Measurements from ENCODE around the gene LARGE1. TPM values are rescaled to one million over a fixed set of nuclear protein-coding genes. Genes with fewer than 3 reads are reported as not detected.

LARGE1 gene
- total and polyA plus RNA-seq, 9 of the 15 experiments (the other 6 are each of a cell fraction or from before 2014, with no cell fraction given), result 0.01 to 0.66 (median 0.14) TPM; not detected in 2

DNA sequence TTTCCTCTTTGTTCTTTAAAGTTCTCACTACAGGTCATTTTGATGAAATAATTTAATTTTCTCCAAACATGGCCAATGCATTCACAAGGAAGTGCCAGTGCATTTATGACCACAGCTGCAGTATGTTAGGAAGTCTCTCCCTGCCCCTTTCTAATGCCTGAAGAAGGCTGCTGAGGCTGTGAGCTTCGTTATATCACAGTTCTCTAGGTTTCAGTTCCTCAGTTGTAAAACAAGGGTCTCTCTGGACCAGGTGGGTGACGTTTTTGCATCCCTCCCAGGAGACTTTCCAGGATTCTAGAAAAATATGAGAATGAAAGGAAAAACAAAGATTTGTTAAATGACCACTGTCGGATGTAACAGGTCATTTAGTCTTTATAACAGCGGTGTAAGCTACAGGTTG, 171.6 kb downstream of the LARGE1 start:
- CTCF ChIA-PET (ENCODE audit: low intra/inter-chr PET ratio), result no interaction called here
- FAIRE-seq, result no peak

DNA sequence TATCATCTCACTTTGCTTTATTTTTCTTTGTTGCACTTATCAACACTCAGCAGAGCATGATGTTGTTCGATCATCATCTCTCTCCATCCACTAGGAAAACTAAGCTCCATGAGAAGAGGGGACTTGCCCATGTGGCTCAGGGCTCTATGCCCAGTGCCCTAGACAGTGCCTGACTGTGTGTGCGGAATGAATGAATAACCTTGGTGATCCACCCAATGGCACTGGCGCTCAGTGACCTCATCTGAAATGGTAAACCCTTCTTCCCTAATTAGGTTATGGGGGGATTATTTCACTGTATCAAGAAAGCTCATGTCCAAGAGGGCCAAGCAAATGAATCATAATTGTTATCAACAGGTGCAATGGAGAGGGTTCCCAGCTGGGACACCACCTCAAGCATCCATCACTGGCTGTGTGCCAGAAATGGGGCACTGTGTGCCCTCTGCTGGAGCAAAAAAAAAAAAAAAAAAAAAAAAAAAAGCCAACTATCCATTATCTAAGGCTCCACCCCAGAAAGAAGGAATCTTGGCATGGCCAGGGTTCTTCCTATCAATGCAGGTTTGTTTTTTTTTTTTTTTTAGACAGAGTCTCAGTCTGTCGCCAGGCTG, 172.6 kb downstream of the LARGE1 start:
- Histone ChIP-seq H3K36me3 (ENCODE audit: control insufficient read depth, insufficient read depth, low read length) (no peaks in the 10 kb centered on the region), H3K9ac (ENCODE audit: insufficient read depth in 1 of 2, low read depth in 2 of 2, low read length in 2 of 2) (no peak overlapping the region), H3K79me2 (ENCODE audit: control insufficient read depth, insufficient read depth, low read length) (no peaks in the 10 kb centered on the region), H4K20me1 (replicated peaks; ENCODE audit: control insufficient read depth, insufficient read depth, low read length) (no peaks in the 10 kb centered on the region), H3K27ac (ENCODE audit: extremely low read depth, low read depth, low read length) (no peak overlapping the region), H3K9me1 (ENCODE audit: control insufficient read depth, insufficient read depth, low read length) (no peaks in the 10 kb centered on the region), H3K27me3 (ENCODE audit: control insufficient read depth in 2 of 2, insufficient read depth in 2 of 2, low read length in 2 of 2) (no peaks in the 10 kb centered on the region), H3K9me3 (replicated peaks; ENCODE audit: control insufficient read depth, insufficient read depth, low read depth, low read length) (no peaks in the 10 kb centered on the region), H3K4me3 (no peak overlapping the region), H2AFZ (ENCODE audit: low read depth, low read length) (no peak overlapping the region), H3K4me2 (ENCODE audit: insufficient read depth, low read length) (no peak overlapping the region), H3K4me1 (replicated peaks in 1 of 2; ENCODE audit: control insufficient read depth in 2 of 2, insufficient read depth in 2 of 2, low read length in 2 of 2) (no peaks in the 10 kb centered on the region)
- POLR2A ChIA-PET, result no interaction called here
- CTCF ChIA-PET (ENCODE audit: low intra/inter-chr PET ratio), result no interaction called here
- ATAC-seq (no peak), FAIRE-seq (no peak), DNase-seq (ENCODE audit: extremely low read depth in 1 of 4, low spot score in 3 of 4) (no peak)
- in situ Hi-C loops (cut with MboI), result no loop called here
- intact Hi-C loops (cut with micrococcal nuclease), result no loop called here
- TF ChIP-seq ZNF134 (CRISPR knock-in tag; conservative IDR thresholded peaks at IDR 0.05) (no peak), MEF2D (tag; conservative IDR thresholded peaks at IDR 0.05; ENCODE audit: low read depth) (no peak), ZSCAN29 (IDR thresholded peaks at IDR 0.05) (no peak), POLR3A (IDR thresholded peaks at IDR 0.05; ENCODE audit: borderline replicate concordance, extremely low read depth, insufficient read depth, insufficient read length) (no peak), EHMT2 (IDR thresholded peaks at IDR 0.05) (no peak), ZNF766 (CRISPR knock-in tag; conservative IDR thresholded peaks at IDR 0.05) (no peak), CXXC5 (CRISPR knock-in tag; IDR thresholded peaks at IDR 0.05) (no peak), DEAF1 (CRISPR knock-in tag; IDR thresholded peaks at IDR 0.05) (no peak)
- WGBS (ENCODE audit: insufficient coverage, low coverage, missing lambda C conversion rate), result 0% methylated on average over 3 of the region's 4 CpGs
- no TSS peak for BruUV-seq (replicated peaks)

More for the DNA sequence above, 171.6 kb downstream of the LARGE1 start:
- Histone ChIP-seq H3K9ac (ENCODE audit: insufficient read depth in 1 of 2, low read depth in 2 of 2, low read length in 2 of 2) (no peak overlapping the region), H3K36me3 (ENCODE audit: control insufficient read depth, insufficient read depth, low read length) (no peaks in the 10 kb centered on the region), H3K9me1 (ENCODE audit: control insufficient read depth, insufficient read depth, low read length) (no peaks in the 10 kb centered on the region), H3K79me2 (ENCODE audit: control insufficient read depth, insufficient read depth, low read length) (no peaks in the 10 kb centered on the region), H4K20me1 (replicated peaks; ENCODE audit: control insufficient read depth, insufficient read depth, low read length) (no peaks in the 10 kb centered on the region), H2AFZ (ENCODE audit: low read depth, low read length) (no peak overlapping the region), H3K9me3 (replicated peaks; ENCODE audit: control insufficient read depth, insufficient read depth, low read depth, low read length) (no peaks in the 10 kb centered on the region), H3K27ac (ENCODE audit: extremely low read depth, low read depth, low read length) (no peak overlapping the region), H3K4me1 (replicated peaks in 1 of 2; ENCODE audit: control insufficient read depth in 2 of 2, insufficient read depth in 2 of 2, low read length in 2 of 2) (no peaks in the 10 kb centered on the region), H3K4me2 (ENCODE audit: insufficient read depth, low read length) (no peak overlapping the region), H3K27me3 (ENCODE audit: control insufficient read depth in 2 of 2, insufficient read depth in 2 of 2, low read length in 2 of 2) (no peaks in the 10 kb centered on the region), H3K4me3 (no peak overlapping the region)
- in situ Hi-C loops (cut with MboI), result no loop called here
- intact Hi-C loops (cut with micrococcal nuclease), result no loop called here
- ATAC-seq (no peak), DNase-seq (ENCODE audit: extremely low read depth in 1 of 4, low spot score in 3 of 4) (no peak)
- BruUV-seq (replicated peaks), result no TSS peak
- WGBS (ENCODE audit: insufficient coverage, low coverage, missing lambda C conversion rate), result 0% methylated on average over 3 of the region's 4 CpGs
- TF ChIP-seq ZNF311 (CRISPR knock-in tag; IDR thresholded peaks at IDR 0.05), result no peak
- TF ChIP-seq NFATC3 (IDR thresholded peaks at IDR 0.05), result no peak
- POLR2A ChIA-PET, result no interaction called here

All from K562 (cell line).